Duodenal mucosa (tissue), 2 donors: Measurements from ENCODE around the gene GRP.

Source experiments
- H3K27ac ChIP-seq: one replicate; pipeline ENCODE4 v1.7.0; 2013; ENCODE audit warnings: low read depth, low read length
- H3K27me3 ChIP-seq, 2 donors: one replicate each; pipeline ENCODE4 v1.7.0; 2013; ENCODE audit warnings: low read length in 2 of 2, control low read depth in 1 of 2; ENCODE audit not compliant: insufficient read depth in 2 of 2, control insufficient read depth in 1 of 2
- H3K36me3 ChIP-seq, 2 donors: one replicate each; pipeline ENCODE4 v1.7.0; 2013; ENCODE audit warnings: low read length in 2 of 2, control low read depth in 1 of 2; ENCODE audit not compliant: insufficient read depth in 2 of 2, control insufficient read depth in 1 of 2
- H3K4me1 ChIP-seq, 2 donors: one replicate each; pipeline ENCODE4 v1.7.0; 2013; ENCODE audit warnings: low read length in 2 of 2, control low read depth in 1 of 2; ENCODE audit not compliant: insufficient read depth in 2 of 2, control insufficient read depth in 1 of 2
- H3K4me3 ChIP-seq, 2 donors: one replicate each; pipeline ENCODE4 v1.7.0; 2013; ENCODE audit warnings: low read length in 2 of 2, low read depth in 1 of 2
- H3K9ac ChIP-seq, 2 donors: one replicate each; pipeline ENCODE4 v1.7.0; 2013; ENCODE audit warnings: low read length in 2 of 2, low read depth in 1 of 2
- H3K9me3 ChIP-seq, 2 donors: one replicate each; pipeline ENCODE4 v1.7.0; 2013; ENCODE audit warnings: low read length in 2 of 2, control low read depth in 1 of 2; ENCODE audit not compliant: control insufficient read depth in 1 of 2

GRP gene

DNA sequence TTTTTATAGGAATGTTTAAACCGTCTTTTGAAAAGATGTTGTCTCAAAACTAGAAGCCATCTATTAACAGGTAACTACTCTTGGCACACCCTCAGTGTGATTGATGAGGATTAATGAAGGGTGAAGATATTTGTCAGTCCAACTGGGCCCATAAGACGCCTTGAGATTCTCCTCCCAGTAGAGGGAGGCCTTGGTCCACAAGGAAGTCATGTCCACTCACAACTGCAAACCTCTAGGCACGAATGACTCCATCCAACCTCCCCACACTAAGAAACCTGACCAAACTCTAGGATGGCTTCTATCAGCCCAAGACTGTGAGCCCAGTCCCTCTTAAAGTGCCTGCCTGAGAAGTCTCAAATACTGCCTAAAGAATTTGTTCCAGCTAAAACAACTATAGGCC is 19.2 kb upstream of the GRP start:
- Histone ChIP-seq H3K27ac (no peak overlapping the region), H3K4me1 (no peaks in the 10 kb centered on the region), H3K9ac (no peak overlapping the region), H3K4me3 (no peak overlapping the region), H3K36me3 (no peaks in the 10 kb centered on the region), H3K27me3 (peaks cover 0 to 5% of the 10 kb centered on the region in 2 donors), H3K9me3 (no peaks in the 10 kb centered on the region)

DNA sequence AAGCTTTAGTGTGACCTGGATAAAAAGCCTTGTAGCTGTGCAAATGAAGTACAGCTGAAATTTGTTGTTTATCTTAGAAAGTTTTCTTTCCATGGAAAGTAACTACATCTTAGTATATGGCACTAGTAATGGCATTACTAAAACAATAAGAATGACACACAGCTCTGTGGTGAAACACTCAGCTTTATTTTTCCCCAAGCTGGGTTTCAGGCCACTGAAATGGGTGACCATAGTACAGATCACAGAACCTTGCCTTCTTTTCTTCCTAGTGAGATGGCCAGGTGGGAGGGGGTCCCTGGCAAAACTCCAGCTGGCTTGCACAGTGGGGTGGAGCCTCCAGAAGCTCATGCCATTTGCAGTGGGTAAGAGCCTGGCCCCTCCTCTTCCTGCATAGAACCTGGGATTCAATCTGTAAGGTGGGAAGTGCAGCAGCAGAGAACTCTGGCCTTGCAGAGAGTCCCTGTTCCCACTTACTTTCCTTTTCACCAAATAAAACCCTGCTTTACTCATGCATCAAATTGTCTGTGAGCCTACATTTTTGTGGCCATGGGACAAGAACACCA is 17.6 kb upstream of the GRP start:
- H3K27ac ChIP-seq: no peak overlapping the region
- no peaks in the 10 kb centered on the region for H3K4me1 ChIP-seq
- H3K36me3 ChIP-seq: no peaks in the 10 kb centered on the region
- no peak overlapping the region for H3K4me3 ChIP-seq
- peaks cover 0 to 5% of the 10 kb centered on the region in 2 donors for H3K27me3 ChIP-seq
- no peaks in the 10 kb centered on the region for H3K9me3 ChIP-seq
- H3K9ac ChIP-seq: no peak overlapping the region

DNA sequence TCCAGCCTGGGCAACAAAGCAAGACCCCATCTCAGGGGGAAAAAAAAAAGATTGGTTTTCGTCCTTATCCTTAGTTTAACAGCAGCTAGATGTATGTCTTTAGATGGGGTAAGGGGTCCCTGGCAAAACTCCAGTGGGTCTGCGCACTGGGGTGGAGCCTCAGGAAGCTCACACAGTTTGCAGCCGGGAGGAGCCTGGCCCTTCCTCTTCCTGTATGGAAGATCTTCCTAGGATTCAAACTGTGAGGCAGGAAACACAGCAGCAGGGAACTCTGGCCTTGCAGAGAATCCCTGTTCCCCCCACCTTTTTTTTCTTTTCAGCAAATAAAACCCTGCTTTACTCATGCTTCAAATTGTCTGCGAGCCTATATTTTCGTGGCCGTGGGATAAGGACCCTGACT is 12.5 kb upstream of the GRP start:
- H3K27me3 ChIP-seq: no peaks in the 10 kb centered on the region
- no peaks in the 10 kb centered on the region for H3K36me3 ChIP-seq
- H3K9ac ChIP-seq: no peak overlapping the region
- H3K4me3 ChIP-seq: no peak overlapping the region
- H3K4me1 ChIP-seq: no peaks in the 10 kb centered on the region
- no peaks in the 10 kb centered on the region for H3K9me3 ChIP-seq
- no peak overlapping the region for H3K27ac ChIP-seq

DNA sequence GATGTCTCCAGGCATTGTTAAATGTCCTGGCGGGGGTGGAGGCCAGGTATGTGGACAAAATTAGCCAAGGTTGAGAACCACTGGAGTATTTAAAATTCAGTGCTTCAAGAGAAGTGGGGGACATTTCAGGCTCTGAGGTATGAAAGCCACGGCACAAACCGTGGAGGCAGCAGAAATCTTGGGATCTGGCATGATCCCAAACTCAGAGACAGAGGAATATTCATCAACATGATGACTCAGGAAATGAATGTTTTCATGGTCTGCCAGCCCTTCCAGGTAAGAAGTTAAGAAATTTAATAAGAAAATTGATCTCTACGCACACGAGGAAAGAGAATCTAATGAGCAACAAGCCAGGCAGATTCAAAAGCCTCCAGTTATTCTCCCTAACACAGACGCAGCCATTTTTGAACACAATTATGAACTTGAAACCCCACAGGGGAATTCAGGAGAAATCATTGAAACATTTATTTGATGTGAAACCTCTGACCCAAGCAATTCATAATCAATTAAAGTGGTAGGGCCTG is 11.3 kb upstream of the GRP start:
- Histone ChIP-seq H3K4me1 (no peaks in the 10 kb centered on the region), H3K27me3 (no peaks in the 10 kb centered on the region), H3K27ac (no peak overlapping the region), H3K36me3 (no peaks in the 10 kb centered on the region), H3K9ac (no peak overlapping the region), H3K4me3 (no peak overlapping the region), H3K9me3 (no peaks in the 10 kb centered on the region)

DNA sequence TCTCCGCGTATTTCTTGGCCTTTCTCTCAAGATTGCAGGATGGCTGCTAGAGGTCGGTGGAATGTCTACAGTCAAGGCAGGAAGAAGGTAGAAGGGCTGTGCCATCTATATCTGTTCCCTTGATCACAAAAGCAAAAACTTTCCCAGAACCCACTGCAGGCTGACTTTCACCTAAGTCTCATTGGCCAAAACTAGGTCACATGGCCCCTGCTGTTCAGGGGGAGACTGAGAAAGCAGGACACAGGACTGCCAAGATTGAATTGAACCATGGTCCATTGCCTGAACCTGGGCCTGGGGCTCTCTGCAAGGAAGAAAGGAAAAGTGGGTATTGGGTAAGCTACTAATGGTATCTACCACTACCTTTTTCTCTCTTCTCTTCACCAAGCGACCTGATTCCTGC is 9.7 kb upstream of the GRP start:
- Histone ChIP-seq H3K9me3 (no peaks in the 10 kb centered on the region), H3K4me1 (no peaks in the 10 kb centered on the region), H3K9ac (no peak overlapping the region), H3K27me3 (no peaks in the 10 kb centered on the region), H3K4me3 (no peak overlapping the region), H3K27ac (no peak overlapping the region), H3K36me3 (no peaks in the 10 kb centered on the region)

DNA sequence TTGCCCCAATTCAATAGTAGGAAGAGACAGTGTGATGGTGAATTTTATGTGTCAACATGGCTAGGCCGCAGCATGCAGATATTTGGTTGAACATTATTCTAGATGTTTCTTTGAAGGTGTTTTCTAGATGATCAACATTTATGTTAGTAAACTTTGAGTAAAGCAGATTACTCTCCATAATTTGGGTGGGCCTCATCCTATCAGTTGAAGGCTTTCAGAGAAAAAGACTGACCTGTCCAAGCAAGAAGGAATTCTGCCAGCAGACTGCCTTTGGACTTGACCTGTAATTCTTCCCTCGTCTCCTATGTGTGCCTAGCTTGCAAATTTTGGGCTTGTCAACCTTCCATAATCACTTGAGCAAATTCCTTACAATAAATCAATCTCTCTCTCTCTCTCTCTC is 8.3 kb upstream of the GRP start:
- Histone ChIP-seq H3K27ac (no peak overlapping the region), H3K9me3 (no peaks in the 10 kb centered on the region), H3K27me3 (no peaks in the 10 kb centered on the region), H3K4me1 (no peaks in the 10 kb centered on the region), H3K4me3 (no peak overlapping the region), H3K9ac (no peak overlapping the region), H3K36me3 (no peaks in the 10 kb centered on the region)

DNA sequence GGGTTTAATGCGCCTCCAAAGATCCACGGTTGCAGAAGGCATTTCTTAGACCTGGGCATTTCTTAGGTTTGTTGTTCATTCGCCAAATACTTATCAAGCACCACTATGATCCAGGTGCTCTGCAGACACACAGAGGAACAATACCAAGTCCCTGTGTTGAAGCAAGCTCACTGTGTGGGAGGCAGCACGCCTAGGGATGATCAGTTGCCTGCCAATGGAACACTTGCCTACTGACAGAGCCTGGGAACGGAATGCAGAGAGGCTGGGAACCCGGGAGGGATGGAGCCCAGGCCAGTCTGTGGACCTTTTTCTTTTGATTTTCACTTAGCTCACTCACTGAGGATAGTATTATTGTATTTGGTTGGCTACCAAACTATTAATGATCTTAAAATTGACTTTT is 1.9 kb upstream of the GRP start:
- no peak overlapping the region for H3K9ac ChIP-seq
- H3K9me3 ChIP-seq: no peaks in the 10 kb centered on the region
- no peaks in the 10 kb centered on the region for H3K4me1 ChIP-seq
- H3K36me3 ChIP-seq: no peaks in the 10 kb centered on the region
- no peak overlapping the region for H3K27ac ChIP-seq
- H3K27me3 ChIP-seq: peaks cover 14 to 50% of the 10 kb centered on the region in 2 donors
- H3K4me3 ChIP-seq: no peak overlapping the region

DNA sequence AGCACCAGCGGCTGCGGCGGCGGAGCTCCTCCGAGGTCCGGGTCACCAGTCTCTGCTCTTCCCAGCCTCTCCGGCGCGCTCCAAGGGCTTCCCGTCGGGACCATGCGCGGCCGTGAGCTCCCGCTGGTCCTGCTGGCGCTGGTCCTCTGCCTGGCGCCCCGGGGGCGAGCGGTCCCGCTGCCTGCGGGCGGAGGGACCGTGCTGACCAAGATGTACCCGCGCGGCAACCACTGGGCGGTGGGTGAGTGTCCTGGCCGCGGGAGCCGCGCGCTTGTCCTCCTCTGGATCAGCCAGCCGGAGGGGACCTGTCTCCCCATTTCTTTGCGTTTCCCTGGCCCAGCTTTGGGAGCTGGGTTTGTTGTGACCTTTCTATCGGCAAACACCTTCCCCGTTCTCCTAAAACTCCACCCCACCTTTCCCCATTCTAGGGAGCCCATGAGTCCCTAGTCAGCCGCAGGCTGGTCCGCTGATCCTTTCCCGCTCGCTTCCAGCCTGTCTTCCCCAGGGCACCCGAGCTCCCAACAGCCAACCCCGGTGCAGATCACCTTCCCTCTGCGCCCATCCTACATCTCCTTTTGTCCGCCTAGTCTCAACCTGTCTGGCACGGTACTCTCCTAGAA is 316 bp downstream of the GRP start:
- Histone ChIP-seq H3K27me3 (peaks cover 17 to 54% of the 10 kb centered on the region in 2 donors), H3K9me3 (no peaks in the 10 kb centered on the region), H3K4me3 (no peak overlapping the region), H3K9ac (no peak overlapping the region), H3K36me3 (no peaks in the 10 kb centered on the region), H3K27ac (no peak overlapping the region), H3K4me1 (no peaks in the 10 kb centered on the region)

DNA sequence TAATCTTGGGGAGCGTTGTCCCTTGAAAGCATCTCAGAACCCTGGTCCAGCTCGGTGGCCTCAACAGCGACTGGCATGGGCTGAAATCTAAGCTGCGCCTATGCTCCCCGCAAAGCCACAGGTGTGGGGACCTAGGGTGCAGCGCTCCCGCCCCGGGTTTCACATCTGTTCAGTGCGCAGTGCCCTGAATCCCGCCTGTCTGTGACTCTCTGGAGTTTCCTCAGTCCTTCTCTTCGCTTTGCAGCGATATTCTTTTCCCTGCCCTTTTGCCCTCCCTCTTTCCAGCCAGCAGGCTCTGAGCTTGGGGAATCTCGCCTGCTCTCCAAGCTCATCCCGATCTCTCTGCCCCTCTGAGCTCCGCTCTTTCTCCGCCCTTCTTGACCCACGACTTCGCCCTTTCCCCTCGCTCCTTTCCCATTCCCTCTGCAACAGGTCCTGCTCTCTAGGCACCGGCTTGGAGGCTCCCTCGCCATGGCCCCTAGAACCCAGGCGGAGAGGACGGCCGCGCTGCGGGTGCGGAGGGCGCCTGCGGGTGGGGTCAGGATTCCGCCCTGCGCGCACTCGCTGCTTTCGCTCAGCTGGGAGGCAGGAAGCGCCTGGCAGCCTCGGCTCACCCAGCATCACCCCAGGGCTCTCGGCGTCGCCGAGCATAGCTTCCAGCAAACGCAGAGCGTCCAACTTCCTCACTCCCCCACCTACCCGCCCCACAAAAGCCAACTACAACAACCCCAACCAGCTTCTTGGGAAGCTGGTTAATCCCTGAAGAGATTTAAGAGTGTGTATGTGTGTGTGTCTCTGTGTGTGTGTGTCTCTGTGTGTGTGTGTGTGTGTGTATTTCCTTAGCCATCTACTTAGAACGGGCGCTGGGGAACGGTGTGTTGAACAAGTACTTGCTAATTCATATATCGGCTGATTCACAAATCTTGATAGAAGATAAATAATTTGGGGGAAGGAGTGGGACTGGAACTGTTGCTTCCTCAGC is 1.1 kb downstream of the GRP start:
- Histone ChIP-seq H3K4me1 (no peaks in the 10 kb centered on the region), H3K27ac (no peak overlapping the region), H3K4me3 (no peak overlapping the region), H3K36me3 (no peaks in the 10 kb centered on the region), H3K9ac (no peak overlapping the region), H3K9me3 (no peaks in the 10 kb centered on the region), H3K27me3 (peaks cover 17 to 54% of the 10 kb centered on the region in 2 donors)

DNA sequence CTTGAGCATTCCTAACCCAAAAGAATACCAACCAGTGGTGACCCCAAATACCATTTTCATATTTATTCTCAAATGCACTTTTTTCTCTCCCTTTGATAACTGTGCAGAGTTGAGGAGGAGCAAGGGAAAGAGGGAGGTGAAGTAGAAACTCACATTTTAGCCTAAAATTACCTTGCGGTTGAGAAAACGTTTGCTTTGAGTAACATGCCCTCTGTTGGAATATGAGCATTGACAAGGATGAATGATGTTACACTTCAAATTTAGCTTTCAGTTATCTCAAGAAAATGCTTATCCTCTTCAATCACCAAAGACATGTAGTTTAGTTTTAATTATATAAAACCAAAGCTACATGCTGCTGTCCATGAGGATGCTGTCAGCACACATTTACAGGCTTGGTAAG is 2.4 kb downstream of the GRP start:
- Histone ChIP-seq H3K9ac (no peak overlapping the region), H3K27me3 (peaks cover 17 to 52% of the 10 kb centered on the region in 2 donors), H3K9me3 (no peaks in the 10 kb centered on the region), H3K4me1 (no peaks in the 10 kb centered on the region), H3K27ac (no peak overlapping the region), H3K4me3 (no peak overlapping the region), H3K36me3 (no peaks in the 10 kb centered on the region)
